ENCODE measurements around the gene CLINT1. TPM values are rescaled to one million over a fixed set of nuclear protein-coding genes. Genes with fewer than 3 reads are reported as not detected.

CLINT1 gene
- total RNA-seq, 4 donors from 2014 or later, result 66.3 to 94.7 (median 77.9) TPM

- TF ChIP-seq, protein P1, sequence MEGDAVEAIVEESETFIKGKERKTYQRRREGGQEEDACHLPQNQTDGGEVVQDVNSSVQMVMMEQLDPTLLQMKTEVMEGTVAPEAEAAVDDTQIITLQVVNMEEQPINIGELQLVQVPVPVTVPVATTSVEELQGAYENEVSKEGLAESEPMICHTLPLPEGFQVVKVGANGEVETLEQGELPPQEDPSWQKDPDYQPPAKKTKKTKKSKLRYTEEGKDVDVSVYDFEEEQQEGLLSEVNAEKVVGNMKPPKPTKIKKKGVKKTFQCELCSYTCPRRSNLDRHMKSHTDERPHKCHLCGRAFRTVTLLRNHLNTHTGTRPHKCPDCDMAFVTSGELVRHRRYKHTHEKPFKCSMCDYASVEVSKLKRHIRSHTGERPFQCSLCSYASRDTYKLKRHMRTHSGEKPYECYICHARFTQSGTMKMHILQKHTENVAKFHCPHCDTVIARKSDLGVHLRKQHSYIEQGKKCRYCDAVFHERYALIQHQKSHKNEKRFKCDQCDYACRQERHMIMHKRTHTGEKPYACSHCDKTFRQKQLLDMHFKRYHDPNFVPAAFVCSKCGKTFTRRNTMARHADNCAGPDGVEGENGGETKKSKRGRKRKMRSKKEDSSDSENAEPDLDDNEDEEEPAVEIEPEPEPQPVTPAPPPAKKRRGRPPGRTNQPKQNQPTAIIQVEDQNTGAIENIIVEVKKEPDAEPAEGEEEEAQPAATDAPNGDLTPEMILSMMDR (IDR thresholded peaks at IDR 0.05; ENCODE audit: low read depth), result no peak
Measured at GRCh38 chr5:157827423-157827822, 31.5 kb downstream of the CLINT1 start.

- TF ChIP-seq, protein P1 (IDR thresholded peaks at IDR 0.05; ENCODE audit: low read depth), result no peak
Measured at GRCh38 chr5:157823655-157824054, 35.3 kb downstream of the CLINT1 start.

GRCh38 chr5:157821822-157822622, 36.9 kb downstream of the CLINT1 start:
- TF ChIP-seq, protein P1 (IDR thresholded peaks at IDR 0.05; ENCODE audit: low read depth), result no peak

DNA sequence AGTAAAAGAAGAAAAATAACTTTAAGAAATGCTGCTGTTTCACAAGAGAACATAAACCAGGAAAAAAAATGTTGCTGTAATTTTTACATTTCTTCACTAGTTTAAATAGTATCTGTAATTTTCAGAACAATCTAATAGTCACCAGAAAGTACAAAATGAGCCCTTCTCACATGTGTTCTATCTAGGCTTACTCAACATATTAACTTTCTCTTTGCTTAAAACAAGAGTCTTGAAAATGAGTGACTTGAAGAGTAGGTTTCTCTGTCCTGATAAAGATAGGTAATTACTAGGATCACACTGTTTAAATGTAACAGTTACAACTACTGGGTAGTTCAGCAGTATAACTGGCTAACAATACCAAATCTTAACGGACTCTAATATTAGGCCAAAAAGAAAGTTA, 37.5 kb downstream of the CLINT1 start:
- TF ChIP-seq, protein P1 (IDR thresholded peaks at IDR 0.05; ENCODE audit: low read depth), result no peak

DNA sequence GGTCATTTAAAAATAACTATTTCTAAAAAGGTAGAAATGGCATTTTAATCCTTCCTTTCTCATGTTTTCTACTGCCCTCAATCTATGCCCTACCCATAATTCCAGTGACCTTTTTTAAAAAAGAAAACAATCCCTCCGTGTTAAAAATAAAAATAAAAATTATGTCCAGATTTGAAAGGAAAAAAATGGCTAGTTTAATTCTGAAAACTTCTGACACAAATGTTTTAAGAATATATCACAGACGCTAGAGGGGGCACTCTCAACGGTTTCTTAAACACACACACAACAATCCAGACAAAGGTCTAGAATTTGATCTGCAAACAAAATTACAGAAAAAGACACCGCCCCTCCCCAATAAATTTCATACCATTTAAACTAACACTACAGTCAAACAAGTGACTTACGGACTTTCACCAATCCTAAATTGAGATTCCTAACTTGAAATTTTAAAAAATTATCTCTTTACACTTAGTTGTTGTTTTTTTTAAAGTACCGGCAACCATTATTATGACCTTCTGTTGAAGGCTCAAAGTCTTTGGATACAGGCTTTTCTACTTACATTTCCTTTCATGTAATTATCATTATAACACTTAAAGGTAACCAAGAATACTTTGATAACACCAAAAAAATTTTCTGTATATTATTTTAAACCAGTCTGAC, 38.2 kb downstream of the CLINT1 start:
- TF ChIP-seq, protein P1 (IDR thresholded peaks at IDR 0.05; ENCODE audit: low read depth), result no peak

DNA sequence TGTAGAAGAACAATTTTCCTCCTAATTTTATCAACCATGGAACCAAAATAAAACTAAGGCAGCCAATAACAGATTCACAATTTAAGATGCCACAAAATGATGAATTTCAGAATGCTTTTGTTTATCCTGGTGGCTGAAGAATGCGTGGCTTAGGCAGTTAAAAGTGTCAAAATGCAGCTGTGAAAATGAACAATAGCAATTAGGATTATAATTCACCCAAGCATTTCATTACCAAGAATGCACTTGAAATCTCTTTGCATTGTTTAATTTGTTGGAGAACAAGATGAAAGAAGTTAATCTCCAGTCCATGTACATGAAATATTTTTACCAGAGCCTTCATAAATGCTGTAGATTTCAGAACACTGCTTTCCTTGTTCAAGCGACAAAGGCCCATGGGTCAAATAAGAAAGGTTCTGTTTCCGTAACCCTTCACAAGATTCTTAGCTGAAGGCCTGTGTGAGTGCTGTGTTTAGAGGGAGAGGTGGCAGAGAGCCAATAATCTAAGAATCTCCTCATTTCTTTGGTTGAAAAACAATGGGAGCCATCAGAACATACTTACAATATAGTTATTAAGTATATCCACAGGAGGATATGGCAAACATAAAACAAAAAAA, 39.3 kb downstream of the CLINT1 start:
- TF ChIP-seq, protein P1 (IDR thresholded peaks at IDR 0.05; ENCODE audit: low read depth), result no peak

DNA sequence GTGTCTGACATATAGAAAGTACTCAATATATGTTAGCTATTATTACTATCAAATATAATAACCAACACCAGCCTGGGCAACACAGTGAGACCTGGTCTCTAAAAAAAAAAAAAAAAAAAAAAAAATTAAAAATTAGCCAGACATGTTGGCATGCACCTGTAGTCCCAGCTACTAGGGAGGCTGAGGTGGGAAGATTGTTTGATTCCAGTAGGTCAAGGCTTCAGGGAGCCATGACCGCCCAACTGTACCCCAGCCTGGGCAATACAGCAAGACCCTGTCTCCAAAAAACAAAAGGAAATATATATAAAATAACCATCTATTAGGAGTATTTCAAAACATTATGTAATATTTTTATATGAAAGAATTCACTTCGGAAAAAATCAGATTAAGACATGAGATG, 40.6 kb downstream of the CLINT1 start:
- TF ChIP-seq, protein P1 (IDR thresholded peaks at IDR 0.05; ENCODE audit: low read depth), result no peak

Data from subcutaneous adipose tissue (tissue), 4 donors.